ENCODE results near the gene USP46.

The USP46 gene

GRCh38 chr4:52633846-52634245, 25.3 kb downstream of the USP46 start:
- TF ChIP-seq CTCF (IDR thresholded peaks at IDR 0.05; ENCODE audit: low read depth, low read length, missing control alignments) = no peak
- no peak for DNase-seq (ENCODE audit: low read depth)
- H3K4me3 ChIP-seq (ENCODE audit: low read depth, low read length) = no peak overlapping the region
- in situ Hi-C loops (cut with HindIII; ENCODE audit: low sequenced_read_pairs) = no loop called here

- in situ Hi-C loops (cut with HindIII; ENCODE audit: low sequenced_read_pairs) = no loop called here
- H3K4me3 ChIP-seq (ENCODE audit: low read depth, low read length) = no peak overlapping the region
- DNase-seq (ENCODE audit: low read depth) = no peak
- no peak for TF ChIP-seq CTCF (IDR thresholded peaks at IDR 0.05; ENCODE audit: low read depth, low read length, missing control alignments)
Measured at GRCh38 chr4:52628974-52629373, 30.1 kb downstream of the USP46 start.

- DNase-seq (ENCODE audit: low read depth) = no peak
- no peak for TF ChIP-seq CTCF (IDR thresholded peaks at IDR 0.05; ENCODE audit: low read depth, low read length, missing control alignments)
- in situ Hi-C loops (cut with HindIII; ENCODE audit: low sequenced_read_pairs) = no loop called here
- no peak overlapping the region for H3K4me3 ChIP-seq (ENCODE audit: low read depth, low read length)
Measured at GRCh38 chr4:52628543-52628942, 30.6 kb downstream of the USP46 start.

- in situ Hi-C loops (cut with HindIII; ENCODE audit: low sequenced_read_pairs) = no loop called here
- no peak for DNase-seq (ENCODE audit: low read depth)
- no peak for TF ChIP-seq CTCF (IDR thresholded peaks at IDR 0.05; ENCODE audit: low read depth, low read length, missing control alignments)
- H3K4me3 ChIP-seq (ENCODE audit: low read depth, low read length) = no peak overlapping the region
Measured at GRCh38 chr4:52627876-52628275, 31.2 kb downstream of the USP46 start.

GRCh38 chr4:52625216-52625615, 33.9 kb downstream of the USP46 start:
- no peak for DNase-seq (ENCODE audit: low read depth)
- in situ Hi-C loops (cut with HindIII; ENCODE audit: low sequenced_read_pairs) = no loop called here
- H3K4me3 ChIP-seq (ENCODE audit: low read depth, low read length) = no peak overlapping the region
- no peak for TF ChIP-seq CTCF (IDR thresholded peaks at IDR 0.05; ENCODE audit: low read depth, low read length, missing control alignments)

GRCh38 chr4:52622564-52622963, 36.5 kb downstream of the USP46 start:
- no peak for TF ChIP-seq CTCF (IDR thresholded peaks at IDR 0.05; ENCODE audit: low read depth, low read length, missing control alignments)
- H3K4me3 ChIP-seq (ENCODE audit: low read depth, low read length) = no peak overlapping the region
- in situ Hi-C loops (cut with HindIII; ENCODE audit: low sequenced_read_pairs) = no loop called here
- DNase-seq (ENCODE audit: low read depth) = no peak

- DNase-seq (ENCODE audit: low read depth) = no peak
- H3K4me3 ChIP-seq (ENCODE audit: low read depth, low read length) = no peak overlapping the region
- in situ Hi-C loops (cut with HindIII; ENCODE audit: low sequenced_read_pairs) = no loop called here
- no peak for TF ChIP-seq CTCF (IDR thresholded peaks at IDR 0.05; ENCODE audit: low read depth, low read length, missing control alignments)
Measured at GRCh38 chr4:52621567-52621966, 37.5 kb downstream of the USP46 start.
